ENCODE measurements around the gene NOP9.

DNA sequence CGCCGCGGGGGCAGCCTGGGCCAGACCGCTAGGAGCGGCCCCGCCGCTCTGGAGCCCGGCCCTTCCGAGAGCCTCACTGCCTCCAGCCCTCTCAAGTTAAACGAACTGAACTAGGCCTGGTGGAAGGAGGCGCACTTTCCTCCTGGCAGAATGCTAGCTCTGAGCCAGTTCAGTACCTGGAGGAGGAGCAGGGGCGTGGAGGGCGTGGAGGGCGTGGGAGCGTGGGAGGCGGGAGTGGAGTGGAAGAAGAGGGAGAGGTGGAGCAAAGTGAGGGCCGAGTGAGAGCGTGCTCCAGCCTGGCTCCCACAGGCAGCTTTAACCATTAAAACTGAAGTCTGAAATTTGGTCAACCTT lies 16.9 kb downstream of the NOP9 start:
- TF ChIP-seq ZFP30 (CRISPR knock-in tag; IDR thresholded peaks at IDR 0.05) (no peak), ARNTL (CRISPR knock-in tag; IDR thresholded peaks at IDR 0.05; ENCODE audit: borderline replicate concordance, low read depth) (no peak)
- TF ChIP-seq, protein P1, sequence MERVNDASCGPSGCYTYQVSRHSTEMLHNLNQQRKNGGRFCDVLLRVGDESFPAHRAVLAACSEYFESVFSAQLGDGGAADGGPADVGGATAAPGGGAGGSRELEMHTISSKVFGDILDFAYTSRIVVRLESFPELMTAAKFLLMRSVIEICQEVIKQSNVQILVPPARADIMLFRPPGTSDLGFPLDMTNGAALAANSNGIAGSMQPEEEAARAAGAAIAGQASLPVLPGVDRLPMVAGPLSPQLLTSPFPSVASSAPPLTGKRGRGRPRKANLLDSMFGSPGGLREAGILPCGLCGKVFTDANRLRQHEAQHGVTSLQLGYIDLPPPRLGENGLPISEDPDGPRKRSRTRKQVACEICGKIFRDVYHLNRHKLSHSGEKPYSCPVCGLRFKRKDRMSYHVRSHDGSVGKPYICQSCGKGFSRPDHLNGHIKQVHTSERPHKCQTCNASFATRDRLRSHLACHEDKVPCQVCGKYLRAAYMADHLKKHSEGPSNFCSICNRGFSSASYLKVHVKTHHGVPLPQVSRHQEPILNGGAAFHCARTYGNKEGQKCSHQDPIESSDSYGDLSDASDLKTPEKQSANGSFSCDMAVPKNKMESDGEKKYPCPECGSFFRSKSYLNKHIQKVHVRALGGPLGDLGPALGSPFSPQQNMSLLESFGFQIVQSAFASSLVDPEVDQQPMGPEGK (CRISPR knock-in tag; IDR thresholded peaks at IDR 0.05; ENCODE audit: borderline replicate concordance), result no peak

Measured in SK-N-SH treated with all-trans-retinoic acid at 6 μM for 48 hours (cell line).